ENCODE data around the gene ANKRD10.

Gene ANKRD10

GRCh38 chr13:110873639-110874507, 41.0 kb downstream of the ANKRD10 start:
- peak overlapping the region in 1 of 2 experiments; percentile 46; a peak in 2 of 4 replicates for H3K4me3 ChIP-seq (ENCODE audit: low read depth in 1 of 2, low read length in 2 of 2)
- TF ChIP-seq EZH2 (IDR thresholded peaks at IDR 0.05; ENCODE audit: borderline replicate concordance, low read depth, low read length, severe bottlenecking) (no peak), CTCF (IDR thresholded peaks at IDR 0.05; ENCODE audit: borderline replicate concordance, extremely low read depth, low read length, poor library complexity, severe bottlenecking) (no peak)
- no peak for DNase-seq
- H3K79me2 ChIP-seq (ENCODE audit: insufficient read depth, low read length): no peaks in the 10 kb centered on the region
- no peaks in the 10 kb centered on the region for H3K36me3 ChIP-seq (ENCODE audit: insufficient read depth, low read length)
- H2AFZ ChIP-seq (ENCODE audit: low read depth, low read length): peak overlapping the region; percentile 40; the same call in 1 of the 2 replicates
- no peak for ATAC-seq (ENCODE audit: insufficient read depth, low read depth)
- peak overlapping the region; percentile 20; the same call in 1 of the 2 replicates for H3K9ac ChIP-seq (ENCODE audit: low read depth, low read length)
- H4K20me1 ChIP-seq (ENCODE audit: insufficient read depth, low read length): no peaks in the 10 kb centered on the region
- H3K27me3 ChIP-seq (ENCODE audit: insufficient read depth, low read length, poor library complexity): peaks cover 21% of the 10 kb centered on the region
- no peaks in the 10 kb centered on the region for H3K9me3 ChIP-seq (ENCODE audit: insufficient read depth, low read length, severe bottlenecking)
- no peak overlapping the region for H3K27ac ChIP-seq (ENCODE audit: low read length)
- peak overlapping the region; percentile 66 for H3K4me2 ChIP-seq (ENCODE audit: insufficient read depth, low read length)
- H3K4me1 ChIP-seq (ENCODE audit: insufficient read depth, low read length): peaks cover 16% of the 10 kb centered on the region

- Histone ChIP-seq H3K9ac (ENCODE audit: low read depth, low read length) (no peak overlapping the region), H3K27ac (ENCODE audit: low read length) (no peak overlapping the region), H3K36me3 (ENCODE audit: insufficient read depth, low read length) (no peaks in the 10 kb centered on the region), H3K4me1 (ENCODE audit: insufficient read depth, low read length) (peaks cover 16% of the 10 kb centered on the region), H2AFZ (ENCODE audit: low read depth, low read length) (no peak overlapping the region), H3K79me2 (ENCODE audit: insufficient read depth, low read length) (no peaks in the 10 kb centered on the region), H3K4me2 (ENCODE audit: insufficient read depth, low read length) (no peak overlapping the region), H3K4me3 (ENCODE audit: low read depth in 1 of 2, low read length in 2 of 2) (no peak overlapping the region), H4K20me1 (ENCODE audit: insufficient read depth, low read length) (no peaks in the 10 kb centered on the region), H3K27me3 (ENCODE audit: insufficient read depth, low read length, poor library complexity) (peaks cover 21% of the 10 kb centered on the region), H3K9me3 (ENCODE audit: insufficient read depth, low read length, severe bottlenecking) (no peaks in the 10 kb centered on the region)
- no peak for DNase-seq
- TF ChIP-seq CTCF (IDR thresholded peaks at IDR 0.05; ENCODE audit: borderline replicate concordance, extremely low read depth, low read length, poor library complexity, severe bottlenecking): no peak
- TF ChIP-seq EZH2 (IDR thresholded peaks at IDR 0.05; ENCODE audit: borderline replicate concordance, low read depth, low read length, severe bottlenecking): no peak
- ATAC-seq (ENCODE audit: insufficient read depth, low read depth): no peak
Measured at GRCh38 chr13:110872768-110873638, 41.9 kb downstream of the ANKRD10 start.

- H3K9me3 ChIP-seq (ENCODE audit: insufficient read depth, low read length, severe bottlenecking): no peaks in the 10 kb centered on the region
Measured at GRCh38 chr13:110872034-110872767, 42.7 kb downstream of the ANKRD10 start.

More at GRCh38 chr13:110872034-110872767, 42.7 kb downstream of the ANKRD10 start:
- ATAC-seq (ENCODE audit: insufficient read depth, low read depth) (no peak), DNase-seq (no peak)
- H2AFZ ChIP-seq (ENCODE audit: low read depth, low read length): no peak overlapping the region
- H3K9ac ChIP-seq (ENCODE audit: low read depth, low read length): no peak overlapping the region
- H3K79me2 ChIP-seq (ENCODE audit: insufficient read depth, low read length): no peaks in the 10 kb centered on the region
- no peak overlapping the region for H3K4me3 ChIP-seq (ENCODE audit: low read depth in 1 of 2, low read length in 2 of 2)
- H3K27ac ChIP-seq (ENCODE audit: low read length): no peak overlapping the region
- H3K4me1 ChIP-seq (ENCODE audit: insufficient read depth, low read length): peaks cover 16% of the 10 kb centered on the region
- no peaks in the 10 kb centered on the region for H4K20me1 ChIP-seq (ENCODE audit: insufficient read depth, low read length)
- H3K4me2 ChIP-seq (ENCODE audit: insufficient read depth, low read length): no peak overlapping the region
- H3K27me3 ChIP-seq (ENCODE audit: insufficient read depth, low read length, poor library complexity): peaks cover 21% of the 10 kb centered on the region
- H3K36me3 ChIP-seq (ENCODE audit: insufficient read depth, low read length): no peaks in the 10 kb centered on the region
- TF ChIP-seq CTCF (IDR thresholded peaks at IDR 0.05; ENCODE audit: borderline replicate concordance, extremely low read depth, low read length, poor library complexity, severe bottlenecking) (no peak), EZH2 (IDR thresholded peaks at IDR 0.05; ENCODE audit: borderline replicate concordance, low read depth, low read length, severe bottlenecking) (no peak)
